K562 (cell line): ENCODE measurements around the gene PRRC2A. TPM values are rescaled to one million over a fixed set of nuclear protein-coding genes. Genes with fewer than 3 reads are reported as not detected.

Source experiments
- ATAC-seq: fragments of 200-7000 bp; cut with Tn5 transposase; 3 replicates; pipeline ENCODE4 v1.9.1; 2020; ENCODE audit warnings: moderate library complexity
- BruUV-seq: library from RNA; stranded (reverse); fragments of 400-500 nt; replicated peaks from 2 replicates; lab custom pipeline; 2021; lab: Mats Ljungman, UMichigan
- CTCF ChIA-PET: fragments of 300-600 bp; formaldehyde crosslinking; extraction: SDS; loops from one replicate; lab custom pipeline; 2021; ENCODE audit warnings: low intra/inter-chr PET ratio; lab: Yijun Ruan, JAX
- POLR2A ChIA-PET: fragments of 300-600, 350-650 bp; sonication (Branson Sonifier 250); formaldehyde crosslinking; extraction: SDS; loops from one replicate; lab custom pipeline; 2021; ENCODE audit warnings: antibody characterized with exemption, inconsistent platforms; lab: Yijun Ruan, JAX
- DNase-seq, 4 experiments: peaks; one replicate each; pipeline versions ENCODE4 v3.0.0 to v3.0.0-alpha.2; 2011 to 2018; ENCODE audit warnings: low spot score in 3 of 4, mixed read lengths in 3 of 4; ENCODE audit errors: extremely low read depth in 1 of 4
- FAIRE-seq: peaks from 2 replicates; lab custom pipeline; 2011; peaks lifted over from hg19 to GRCh38; lab: Jason Lieb, UNC
- H2AFZ ChIP-seq: 2 replicates; pipeline ENCODE4 v1.6.0; 2011; ENCODE audit warnings: low read depth, low read length, control low read depth, inconsistent platforms
- H3K27ac ChIP-seq: fragments of 200-600 bp; 3 replicates; pipeline ENCODE4 v1.8.0; 2011; ENCODE audit warnings: low read depth, mild to moderate bottlenecking, control low read depth, inconsistent platforms, low read length, moderate library complexity, mixed read lengths; ENCODE audit errors: extremely low read depth
- H3K27me3 ChIP-seq, 2 experiments: fragments of 300-600 bp in 1 of 2; 2 replicates in 1 of 2; 3 replicates in 1 of 2; pipeline versions ENCODE4 v1.6.0 to v1.8.0; 2011; ENCODE audit warnings: inconsistent platforms in 2 of 2, low read length in 2 of 2, mild to moderate bottlenecking in 1 of 2, mixed read lengths in 1 of 2, moderate library complexity in 1 of 2; ENCODE audit not compliant: control insufficient read depth in 2 of 2, insufficient read depth in 2 of 2
- H3K36me3 ChIP-seq: fragments of 300-600 bp; 3 replicates; pipeline ENCODE4 v1.8.0; 2011; ENCODE audit warnings: mild to moderate bottlenecking, low read length, inconsistent platforms; ENCODE audit not compliant: control insufficient read depth, insufficient read depth
- H3K4me1 ChIP-seq, 2 experiments: fragments of 200-600 bp in 1 of 2; replicated peaks in 1 of 2; 2 replicates in 1 of 2; 3 replicates in 1 of 2; pipeline versions ENCODE4 v1.5.1 to v1.8.0; 2011; ENCODE audit warnings: inconsistent platforms in 2 of 2, low read length in 2 of 2, mild to moderate bottlenecking in 1 of 2, mixed read lengths in 1 of 2, moderate library complexity in 1 of 2; ENCODE audit not compliant: control insufficient read depth in 2 of 2, insufficient read depth in 2 of 2
- H3K4me2 ChIP-seq: 2 replicates; pipeline ENCODE4 v1.6.1; 2011; ENCODE audit warnings: low read length, control low read depth, inconsistent platforms, mixed read lengths; ENCODE audit not compliant: insufficient read depth
- H3K4me3 ChIP-seq: fragments of 200-600 bp; sonication (generic), shearing (Covaris generic); 2 replicates; pipeline ENCODE4 v1.5.1; 2016; ENCODE audit warnings: control low read depth, inconsistent platforms
- H3K79me2 ChIP-seq: fragments of 200-600 bp; 3 replicates; pipeline ENCODE4 v1.8.0; 2011; ENCODE audit warnings: low read length, inconsistent platforms; ENCODE audit not compliant: control insufficient read depth, insufficient read depth
- H3K9ac ChIP-seq, 2 experiments: 2 replicates each; pipeline versions ENCODE4 v1.6.0 to v1.6.1; 2011; ENCODE audit warnings: low read depth in 2 of 2, low read length in 2 of 2, control low read depth in 1 of 2, inconsistent platforms in 1 of 2, mild to moderate bottlenecking in 1 of 2, mixed read lengths in 1 of 2; ENCODE audit not compliant: insufficient read depth in 1 of 2
- H3K9me1 ChIP-seq: one replicate; pipeline ENCODE4 v1.6.0; 2011; ENCODE audit warnings: inconsistent platforms, mild to moderate bottlenecking, low read length, moderate library complexity; ENCODE audit not compliant: control insufficient read depth, insufficient read depth
- H3K9me3 ChIP-seq: replicated peaks from 2 replicates; pipeline ENCODE4 v1.5.1; 2011; ENCODE audit warnings: low read depth, low read length, inconsistent platforms; ENCODE audit not compliant: control insufficient read depth, insufficient read depth
- H4K20me1 ChIP-seq: replicated peaks from 2 replicates; pipeline ENCODE4 v1.6.1; 2011; ENCODE audit warnings: low read length, inconsistent platforms, mixed read lengths; ENCODE audit not compliant: control insufficient read depth, insufficient read depth
- CBX3 ChIP-seq, 2 experiments: IDR thresholded peaks; 1 replicate in 1 of 2; 2 replicates in 1 of 2; pipeline ENCODE4 v1.6.1; 2012; ENCODE audit warnings: inconsistent platforms in 2 of 2, low read length in 2 of 2, borderline replicate concordance in 1 of 2, control low read depth in 1 of 2
- ETS1 ChIP-seq: conservative IDR thresholded peaks from 2 replicates; pipeline ENCODE4 v1.6.1; 2011; ENCODE audit warnings: low read depth, mild to moderate bottlenecking, low read length; ENCODE audit not compliant: control insufficient read depth
- FOXP1 ChIP-seq: sonication (generic); formaldehyde crosslinking; IDR thresholded peaks from 2 replicates; pipeline ENCODE4 v1.8.0; 2022; ENCODE audit warnings: mild to moderate bottlenecking, missing genetic modification reagents
- HCFC1 ChIP-seq: IDR thresholded peaks from 2 replicates; pipeline ENCODE4 v1.6.1; 2012; ENCODE audit warnings: low read depth, low read length, improper control_type of control experiment
- HDGF ChIP-seq: fragments of 450-650 bp; IDR thresholded peaks from 2 replicates; pipeline ENCODE4 v1.6.1; 2016
- NR4A1 ChIP-seq, 2 experiments: fragments of 250-450 bp in 1 of 2; fragments of 450-650 bp in 1 of 2; sonication (Bioruptor Pico) in 1 of 2; IDR thresholded peaks; 2 replicates each; pipeline versions ENCODE4 v1.4.0 to v1.6.1; 2016 to 2020; ENCODE audit warnings: mild to moderate bottlenecking in 2 of 2, missing compliant biosample characterization in 1 of 2, missing genetic modification characterization in 1 of 2, moderate library complexity in 1 of 2
- POLR2G ChIP-seq: fragments of 200-400 bp; formaldehyde crosslinking; IDR thresholded peaks from 2 replicates; pipeline ENCODE4 v1.6.1; 2017; ENCODE audit warnings: low read depth, mild to moderate bottlenecking, antibody characterized with exemption, low read length, moderate library complexity
- POLR3G ChIP-seq: IDR thresholded peaks from 2 replicates; pipeline ENCODE4 v1.6.1; 2011; ENCODE audit not compliant: insufficient read length, insufficient replicate concordance; ENCODE audit errors: extremely low read depth
- SNIP1 ChIP-seq: fragments of 450-650 bp; IDR thresholded peaks from 2 replicates; pipeline ENCODE4 v1.7.1; 2017; ENCODE audit warnings: low read depth, mild to moderate bottlenecking
- SREBF2 ChIP-seq: sonication (generic); formaldehyde crosslinking; IDR thresholded peaks from 2 replicates; pipeline ENCODE4 v1.4.0; 2020; ENCODE audit warnings: mild to moderate bottlenecking, missing genetic modification reagents
- TBL1XR1 ChIP-seq, 2 experiments: IDR thresholded peaks; 2 replicates each; pipeline ENCODE4 v1.6.1; 2012; ENCODE audit warnings: improper control_type of control experiment in 2 of 2, low read length in 2 of 2, mild to moderate bottlenecking in 1 of 2
- TRIM24 ChIP-seq, 2 experiments: fragments of 450-650 bp; IDR thresholded peaks; 2 replicates each; pipeline ENCODE4 v1.6.1; 2016
- ZBTB7A ChIP-seq: IDR thresholded peaks from 2 replicates; pipeline ENCODE4 v1.6.1; 2011; ENCODE audit warnings: low read depth, mild to moderate bottlenecking, low read length, moderate library complexity, borderline replicate concordance; ENCODE audit not compliant: control insufficient read depth
- ZNF584 ChIP-seq: fragments of 200-800 bp; sonication (Bioruptor generic); IDR thresholded peaks from 2 replicates; pipeline ENCODE4 v1.6.1; 2016; ENCODE audit warnings: low read depth, mild to moderate bottlenecking, missing genetic modification characterization, missing compliant biosample characterization
- WGBS: fragments of 100-300 bp; shearing (Covaris generic); methylation state at CpG from one replicate; pipeline ENCODE4 v1.1.6; 2016; ENCODE audit warnings: low coverage, mixed read lengths; ENCODE audit not compliant: insufficient coverage; ENCODE audit errors: missing lambda C conversion rate; 5-methylcytosine and 5-hydroxymethylcytosine counted together
- in situ Hi-C: fragments of 300-500 bp; cut with MboI; formaldehyde crosslinking; loops from 4 replicates; pipeline ENCODE4 v1.15.0; 2018; ENCODE audit warnings: inconsistent platforms, mixed read lengths
- intact Hi-C: fragments of 100-400 bp; cut with micrococcal nuclease; formaldehyde crosslinking; loops from 2 replicates; pipeline ENCODE4 v1.14.2; 2022
- polyA plus RNA-seq, 8 experiments: library from polyadenylated mRNA; depleted of rRNA in 4 of 8; stranded (reverse) in 5 of 8; unstranded in 3 of 8; fragments of >200 nt; fragmentation: Nextera tagmentation in 2 of 8; fragmentation: Illumina TruSeq in 1 of 8; extraction: Ambion mirVana in 2 of 8; extraction: Trizol in 1 of 8; gene quantifications; 2 replicates each; pipeline versions ENCODE4 v1.2.1 to v1.2.3, GENCODE V29; 2011 to 2014; ENCODE audit warnings: inconsistent platforms in 1 of 8, missing spikeins in 1 of 8
- total RNA-seq, 7 experiments: library from RNA; depleted of rRNA in 6 of 7; stranded (reverse); fragments of >200 nt in 6 of 7; fragmentation: Illumina TruSeq in 2 of 7; extraction: Trizol in 2 of 7; gene quantifications; 2 replicates each; pipeline versions ENCODE4 v1.2.1 to v1.2.3, GENCODE V29; 2011 to 2021; ENCODE audit warnings: low replicate concordance in 1 of 7
- TF ChIP-seq, protein P1 (sequence below), 2 experiments: IDR thresholded peaks in 1 of 2; conservative IDR thresholded peaks in 1 of 2; 2 replicates each; pipeline ENCODE4 v1.6.1; 2016; ENCODE audit warnings: low read depth in 2 of 2, mild to moderate bottlenecking in 1 of 2, missing compliant biosample characterization in 1 of 2, missing genetic modification characterization in 1 of 2, moderate library complexity in 1 of 2

PRRC2A gene
- total and polyA plus RNA-seq, 9 of the 15 experiments (the other 6 are each of a cell fraction or from before 2014, with no cell fraction given), result 1.0 to 332 (median 63.0) TPM

DNA sequence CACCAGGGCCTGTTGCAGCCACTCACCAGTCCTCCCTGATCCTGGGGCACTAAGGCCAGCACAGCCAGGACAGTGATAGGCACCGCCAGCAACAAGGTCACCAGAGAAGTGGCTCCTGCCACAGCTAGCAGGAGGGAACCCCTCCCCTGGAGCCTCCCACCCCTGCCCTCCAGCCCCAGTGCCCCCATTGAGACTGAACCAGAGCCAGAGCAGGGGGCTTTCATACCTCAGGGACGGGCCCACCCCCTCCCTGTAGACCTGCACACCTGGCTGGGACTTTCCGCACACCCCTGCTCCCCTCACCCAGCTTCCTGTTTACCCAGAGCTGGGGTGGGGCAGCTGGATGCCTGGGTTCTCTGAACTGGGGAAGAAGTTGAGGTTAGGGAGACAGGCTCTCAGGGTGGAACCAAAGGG lies 38.3 kb upstream of the PRRC2A start, which contains the start of gene LTB (continued):
- no peak for TF ChIP-seq NR4A1 (CRISPR knock-in tag; IDR thresholded peaks at IDR 0.05)
- TF ChIP-seq NR4A1 (tag; IDR thresholded peaks at IDR 0.05), result no peak
- TF ChIP-seq, protein P1, sequence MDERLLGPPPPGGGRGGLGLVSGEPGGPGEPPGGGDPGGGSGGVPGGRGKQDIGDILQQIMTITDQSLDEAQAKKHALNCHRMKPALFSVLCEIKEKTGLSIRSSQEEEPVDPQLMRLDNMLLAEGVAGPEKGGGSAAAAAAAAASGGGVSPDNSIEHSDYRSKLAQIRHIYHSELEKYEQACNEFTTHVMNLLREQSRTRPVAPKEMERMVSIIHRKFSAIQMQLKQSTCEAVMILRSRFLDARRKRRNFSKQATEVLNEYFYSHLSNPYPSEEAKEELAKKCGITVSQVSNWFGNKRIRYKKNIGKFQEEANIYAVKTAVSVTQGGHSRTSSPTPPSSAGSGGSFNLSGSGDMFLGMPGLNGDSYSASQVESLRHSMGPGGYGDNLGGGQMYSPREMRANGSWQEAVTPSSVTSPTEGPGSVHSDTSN (CRISPR knock-in tag; IDR thresholded peaks at IDR 0.05; ENCODE audit: low read depth), result no peak
- TF ChIP-seq, protein P1 (tag; conservative IDR thresholded peaks at IDR 0.05; ENCODE audit: low read depth), result no peak
- TF ChIP-seq SNIP1, result no peak
- TF ChIP-seq SREBF2, result no peak
- TF ChIP-seq HCFC1, result no peak
- peak; percentile 23; the same call in 1 of the 2 replicates for TF ChIP-seq ZBTB7A

GRCh38 chr6:31585491-31585890 lies 35.0 kb upstream of the PRRC2A start:
- intact Hi-C loops, result loop anchor here (10.0 kb wide), 1 partner anchor 391 kb away; no protein-coding TSS in a partner anchor
- no peak for TF ChIP-seq ETS1
- TF ChIP-seq FOXP1 (CRISPR knock-in tag), result peak; percentile 32; the same call in 1 of the 2 replicates
- TF ChIP-seq ZNF584 (CRISPR knock-in tag), result no peak
- 0 out of 2 replicates have a peak, but pooled peaks have one; percentile 33 for TF ChIP-seq HDGF
- no peak for TF ChIP-seq TRIM24 (IDR thresholded peaks at IDR 0.05)
- peak in 1 of 2 experiments; percentile 77; a peak in 1 of 3 replicates for TF ChIP-seq CBX3 (IDR thresholded peaks at IDR 0.05; ENCODE audit: borderline replicate concordance in 1 of 2, low read length in 2 of 2)
- no peak for TF ChIP-seq TBL1XR1 (IDR thresholded peaks at IDR 0.05; ENCODE audit: low read length in 2 of 2)
- no peak for TF ChIP-seq POLR3G
- TF ChIP-seq POLR2G, result no peak

More at GRCh38 chr6:31585491-31585890, 35.0 kb upstream of the PRRC2A start:
- WGBS, result 49% methylated on average over 2 of the region's 2 CpGs
- in situ Hi-C loops, result no loop called here
- Histone ChIP-seq H3K27me3 (no peaks in the 10 kb centered on the region), H3K27ac (no peak overlapping the region), H3K9me1 (no peaks in the 10 kb centered on the region), H3K4me3 (no peak overlapping the region), H3K36me3 (no peaks in the 10 kb centered on the region), H3K4me1 (peaks cover 30 to 39% of the 10 kb centered on the region in 2 experiments), H3K9ac (no peak overlapping the region), H3K79me2 (no peaks in the 10 kb centered on the region), H3K4me2 (no peak overlapping the region), H2AFZ (peak overlapping the region; percentile 51; the same call in 1 of the 2 replicates), H3K9me3 (no peaks in the 10 kb centered on the region), H4K20me1 (no peaks in the 10 kb centered on the region)
- ChIA-PET CTCF (no interaction called here), POLR2A (interaction anchor here (1.0 to 1.6 kb wide), 2 partner anchors 13 to 18 kb away, joined by 3 to 6 read pairs; no protein-coding TSS in a partner anchor)
- no TSS peak for BruUV-seq
- DNase-seq (peak; percentile 52 to 71 (median 66)), FAIRE-seq (peak; percentile 71), ATAC-seq (peak; percentile 44)
